HCT116 (cell line): Measurements from ENCODE around the gene SDF4.

Experiments
- ATF3 ChIP-seq: IDR thresholded peaks from 2 replicates; pipeline ENCODE4 v1.6.1; 2012
- EZH2 ChIP-seq: fragments of 200-600 bp; sonication (generic); IDR thresholded peaks from 2 replicates; pipeline ENCODE4 v1.6.1; 2017; ENCODE audit warnings: antibody characterized with exemption, mixed run types
- POLR2A ChIP-seq: IDR thresholded peaks from 2 replicates; pipeline ENCODE4 v1.7.0; 2011; ENCODE audit warnings: borderline replicate concordance; ENCODE audit not compliant: insufficient read depth, insufficient read length; ENCODE audit errors: extremely low read depth
- RAD21 ChIP-seq: IDR thresholded peaks from 2 replicates; pipeline ENCODE4 v1.6.1; 2012; ENCODE audit warnings: low read depth, mild to moderate bottlenecking
- REST ChIP-seq: IDR thresholded peaks from 2 replicates; pipeline ENCODE4 v1.6.1; 2012; ENCODE audit warnings: low read depth
- ZBTB33 ChIP-seq: IDR thresholded peaks from 2 replicates; pipeline ENCODE4 v1.6.1; 2011; ENCODE audit warnings: mild to moderate bottlenecking, low read length, moderate library complexity; ENCODE audit not compliant: insufficient replicate concordance; ENCODE audit errors: extremely low read depth

- TF ChIP-seq REST = no peak
- TF ChIP-seq EZH2 = no peak
- no peak for TF ChIP-seq RAD21
- no peak for TF ChIP-seq POLR2A
- no peak for TF ChIP-seq ZBTB33
- TF ChIP-seq ATF3 = no peak
These were observed 51.6 kb downstream of the SDF4 start for GRCh38 chr1:1179983-1180861.
